ENCODE measurements around the gene LTBP2.

GRCh38 chr14:74577247-74577947, 34.6 kb downstream of the LTBP2 start:
- TF ChIP-seq RXRA (IDR thresholded peaks at IDR 0.05; ENCODE audit: insufficient read depth, low read depth, low read length) (no peak), SIN3A (conservative IDR thresholded peaks at IDR 0.05 in 1 of 2, IDR thresholded peaks at IDR 0.05 in 1 of 2; ENCODE audit: low read depth in 1 of 2, low read length in 2 of 2) (no peak), CTCF (IDR thresholded peaks at IDR 0.05; ENCODE audit: control extremely low read depth in 1 of 3, insufficient read depth in 1 of 3, low read depth in 1 of 3, low read length in 3 of 3) (no peak), EZH2 (IDR thresholded peaks at IDR 0.05; ENCODE audit: low read depth, low read length, severe bottlenecking) (no peak), SP4 (IDR thresholded peaks at IDR 0.05; ENCODE audit: low read length) (no peak), POLR2A (IDR thresholded peaks at IDR 0.05; ENCODE audit: control extremely low read depth in 1 of 2, low read depth in 2 of 2, low read length in 2 of 2) (no peak), POLR2AphosphoS5 (IDR thresholded peaks at IDR 0.05; ENCODE audit: low read depth, low read length) (no peak)

Measured in H1 (cell line).